Measurements from ENCODE around the gene KCNMB2.

Gene KCNMB2

GRCh38 chr3:178840586-178840985, 304.4 kb downstream of the KCNMB2 start:
- TF ChIP-seq EZH2phosphoT487 (IDR thresholded peaks at IDR 0.05; ENCODE audit: low read depth) (no peak), CTCF (IDR thresholded peaks at IDR 0.05; ENCODE audit: low read depth, low read length) (no peak)
- Histone ChIP-seq H4K20me1 (ENCODE audit: insufficient read depth, low read length) (no peaks in the 10 kb centered on the region), H3K27me3 (ENCODE audit: low read depth, low read length) (no peaks in the 10 kb centered on the region), H3K79me2 (ENCODE audit: low read length) (no peaks in the 10 kb centered on the region), H3K4me2 (ENCODE audit: low read length) (no peak overlapping the region), H3K36me3 (replicated peaks; ENCODE audit: low read depth, low read length) (peaks cover 15% of the 10 kb centered on the region), H3K27ac (ENCODE audit: low read length) (no peak overlapping the region), H3K9ac (ENCODE audit: low read length) (no peak overlapping the region), H2AFZ (ENCODE audit: low read depth, low read length) (no peak overlapping the region), H3K4me3 (ENCODE audit: low read length) (no peak overlapping the region), H3K9me3 (ENCODE audit: insufficient read depth, low read length) (peaks cover 9% of the 10 kb centered on the region; the same call in 1 of the 2 replicates), H3K4me1 (ENCODE audit: low read length) (peaks cover 13% of the 10 kb centered on the region)

- H3K79me2 ChIP-seq (ENCODE audit: low read length): no peaks in the 10 kb centered on the region
- H3K9me3 ChIP-seq (ENCODE audit: insufficient read depth, low read length): peaks cover 9% of the 10 kb centered on the region; the same call in 1 of the 2 replicates
- no peaks in the 10 kb centered on the region for H3K27me3 ChIP-seq (ENCODE audit: low read depth, low read length)
- no peak overlapping the region for H3K9ac ChIP-seq (ENCODE audit: low read length)
- TF ChIP-seq CTCF (IDR thresholded peaks at IDR 0.05; ENCODE audit: low read depth, low read length) (no peak), EZH2phosphoT487 (IDR thresholded peaks at IDR 0.05; ENCODE audit: low read depth) (no peak)
- H4K20me1 ChIP-seq (ENCODE audit: insufficient read depth, low read length): no peaks in the 10 kb centered on the region
- no peak overlapping the region for H3K4me2 ChIP-seq (ENCODE audit: low read length)
- peaks cover 15% of the 10 kb centered on the region for H3K36me3 ChIP-seq (replicated peaks; ENCODE audit: low read depth, low read length)
- H3K4me3 ChIP-seq (ENCODE audit: low read length): no peak overlapping the region
- no peak overlapping the region for H3K27ac ChIP-seq (ENCODE audit: low read length)
- no peak overlapping the region for H2AFZ ChIP-seq (ENCODE audit: low read depth, low read length)
- peaks cover 13% of the 10 kb centered on the region for H3K4me1 ChIP-seq (ENCODE audit: low read length)
These were observed 304.8 kb downstream of the KCNMB2 start for GRCh38 chr3:178841011-178841410.

GRCh38 chr3:178844916-178845315, 308.7 kb downstream of the KCNMB2 start:
- no peak overlapping the region for H3K9ac ChIP-seq (ENCODE audit: low read length)
- peaks cover 14% of the 10 kb centered on the region for H3K4me1 ChIP-seq (ENCODE audit: low read length)
- no peak overlapping the region for H3K4me3 ChIP-seq (ENCODE audit: low read length)
- H4K20me1 ChIP-seq (ENCODE audit: insufficient read depth, low read length): no peaks in the 10 kb centered on the region
- H3K27ac ChIP-seq (ENCODE audit: low read length): no peak overlapping the region
- H3K27me3 ChIP-seq (ENCODE audit: low read depth, low read length): no peaks in the 10 kb centered on the region
- H3K9me3 ChIP-seq (ENCODE audit: insufficient read depth, low read length): peaks cover 5% of the 10 kb centered on the region; the same call in 1 of the 2 replicates
- H3K79me2 ChIP-seq (ENCODE audit: low read length): no peaks in the 10 kb centered on the region
- H3K36me3 ChIP-seq (replicated peaks; ENCODE audit: low read depth, low read length): peaks cover 12% of the 10 kb centered on the region
- H3K4me2 ChIP-seq (ENCODE audit: low read length): no peak overlapping the region
- TF ChIP-seq CTCF (IDR thresholded peaks at IDR 0.05; ENCODE audit: low read depth, low read length) (no peak), EZH2phosphoT487 (IDR thresholded peaks at IDR 0.05; ENCODE audit: low read depth) (no peak)
- H2AFZ ChIP-seq (ENCODE audit: low read depth, low read length): no peak overlapping the region

GRCh38 chr3:178845420-178846118, 309.3 kb downstream of the KCNMB2 start:
- H2AFZ ChIP-seq (ENCODE audit: low read depth, low read length): no peak overlapping the region
- no peaks in the 10 kb centered on the region for H3K9me3 ChIP-seq (ENCODE audit: insufficient read depth, low read length)
- no peak overlapping the region for H3K4me3 ChIP-seq (ENCODE audit: low read length)
- no peak overlapping the region for H3K9ac ChIP-seq (ENCODE audit: low read length)
- TF ChIP-seq EZH2phosphoT487 (IDR thresholded peaks at IDR 0.05; ENCODE audit: low read depth) (no peak), CTCF (IDR thresholded peaks at IDR 0.05; ENCODE audit: low read depth, low read length) (no peak)
- no peaks in the 10 kb centered on the region for H3K27me3 ChIP-seq (ENCODE audit: low read depth, low read length)
- H4K20me1 ChIP-seq (ENCODE audit: insufficient read depth, low read length): no peaks in the 10 kb centered on the region
- no peak overlapping the region for H3K4me2 ChIP-seq (ENCODE audit: low read length)
- H3K79me2 ChIP-seq (ENCODE audit: low read length): no peaks in the 10 kb centered on the region
- H3K36me3 ChIP-seq (replicated peaks; ENCODE audit: low read depth, low read length): peaks cover 6% of the 10 kb centered on the region
- no peak overlapping the region for H3K27ac ChIP-seq (ENCODE audit: low read length)
- peaks cover 16% of the 10 kb centered on the region for H3K4me1 ChIP-seq (ENCODE audit: low read length)

Data from OCI-LY3 (cell line).